Hepatocyte (in vitro differentiated cells): ENCODE data around the gene ANKRD11. TPM values are rescaled to one million over a fixed set of nuclear protein-coding genes. Genes with fewer than 3 reads are reported as not detected.

ENCODE experiments used
- DNase-seq: peaks from one replicate; pipeline ENCODE4 v3.0.0-alpha.2; 2016; ENCODE audit warnings: low spot score
- H2AFZ ChIP-seq: fragments of 200-600 bp; sonication (generic); 2 replicates; pipeline ENCODE4 v1.6.0; 2016; ENCODE audit warnings: antibody characterized with exemption, mild to moderate bottlenecking
- H3K27ac ChIP-seq: fragments of 200-600 bp; sonication (generic); 2 replicates; pipeline ENCODE4 v1.5.1; 2016; ENCODE audit warnings: mild to moderate bottlenecking
- H3K27me3 ChIP-seq: fragments of 200-600 bp; sonication (generic); 2 replicates; pipeline ENCODE4 v1.6.1; 2016
- H3K36me3 ChIP-seq: fragments of 200-600 bp; sonication (generic); replicated peaks from 2 replicates; pipeline ENCODE4 v1.5.1; 2016; ENCODE audit warnings: low read depth; ENCODE audit not compliant: insufficient read depth
- H3K4me1 ChIP-seq: fragments of 200-600 bp; sonication (generic); 2 replicates; pipeline ENCODE4 v1.5.1; 2016; ENCODE audit warnings: mild to moderate bottlenecking, moderate library complexity; ENCODE audit not compliant: insufficient read depth
- H3K4me2 ChIP-seq: fragments of 200-600 bp; sonication (generic); 2 replicates; pipeline ENCODE4 v1.6.0; 2016
- H3K4me3 ChIP-seq: fragments of 200-600 bp; sonication (generic); 2 replicates; pipeline ENCODE4 v1.5.1; 2016; ENCODE audit warnings: mild to moderate bottlenecking
- H3K79me2 ChIP-seq: fragments of 200-600 bp; sonication (generic); 2 replicates; pipeline ENCODE4 v1.6.0; 2017; ENCODE audit warnings: mild to moderate bottlenecking
- H3K9me2 ChIP-seq: fragments of 200-600 bp; sonication (generic); replicated peaks from 2 replicates; pipeline ENCODE4 v1.6.0; 2017; ENCODE audit warnings: mild to moderate bottlenecking; ENCODE audit not compliant: insufficient read depth
- H3K9me3 ChIP-seq: fragments of 200-600 bp; sonication (generic); 2 replicates; pipeline ENCODE4 v1.5.1; 2016; ENCODE audit warnings: low read depth, mild to moderate bottlenecking
- H4K20me1 ChIP-seq: fragments of 200-600 bp; sonication (generic); 2 replicates; pipeline ENCODE4 v1.6.0; 2016; ENCODE audit warnings: mild to moderate bottlenecking; ENCODE audit not compliant: insufficient read depth, poor library complexity, severe bottlenecking
- CTCF ChIP-seq: fragments of 200-600 bp; sonication (generic); IDR thresholded peaks from 2 replicates; pipeline ENCODE4 v1.5.1; 2016; ENCODE audit warnings: antibody characterized with exemption, mild to moderate bottlenecking; ENCODE audit not compliant: poor library complexity
- EZH2 ChIP-seq: fragments of 200-600 bp; sonication (generic); IDR thresholded peaks from 2 replicates; pipeline ENCODE4 v1.6.1; 2016; ENCODE audit warnings: antibody characterized with exemption, mild to moderate bottlenecking, borderline replicate concordance
- EZH2phosphoT487 ChIP-seq: fragments of 200-600 bp; sonication (generic); IDR thresholded peaks from one replicate; pipeline ENCODE4 v1.6.1; 2018; ENCODE audit warnings: antibody characterized with exemption, mild to moderate bottlenecking, low read depth, moderate library complexity; ENCODE audit not compliant: unreplicated experiment, severe bottlenecking
- WGBS: methylation state at CpG from one replicate; pipeline ENCODE4 v1.1.6; 2016; ENCODE audit warnings: low lambda C conversion rate; ENCODE audit errors: missing lambda C conversion rate; 5-methylcytosine and 5-hydroxymethylcytosine counted together
- polyA plus RNA-seq: library from polyadenylated mRNA; unstranded; fragments of >200 nt; fragmentation: Nextera tagmentation; extraction: Ambion mirVana; gene quantifications from 2 replicates; pipeline ENCODE4 v1.2.1, GENCODE V29; 2016
- total RNA-seq: library from RNA; depleted of rRNA; stranded (reverse); fragments of >200 nt; gene quantifications from 2 replicates; pipeline ENCODE4 v1.2.3, GENCODE V29; 2014

The ANKRD11 gene
- total and polyA plus RNA-seq, 2 experiments from 2014 or later, result 48.7 to 130 TPM

- Histone ChIP-seq H3K4me3 (no peak overlapping the region), H2AFZ (no peak overlapping the region), H3K36me3 (no peaks in the 10 kb centered on the region), H3K27me3 (no peaks in the 10 kb centered on the region), H3K9me2 (no peaks in the 10 kb centered on the region), H3K79me2 (peaks cover 97% of the 10 kb centered on the region), H3K9me3 (no peaks in the 10 kb centered on the region), H3K4me2 (no peak overlapping the region), H3K4me1 (peaks cover 56% of the 10 kb centered on the region), H4K20me1 (peaks cover 97% of the 10 kb centered on the region), H3K27ac (peak overlapping the region; percentile 48)
- 93% methylated on average over 20 of the region's 26 CpGs for WGBS
- no peak for TF ChIP-seq EZH2
- TF ChIP-seq EZH2phosphoT487, result no peak
- no peak for TF ChIP-seq CTCF
- DNase-seq, result no peak
Observed at GRCh38 chr16:89323120-89323960, 167.0 kb downstream of the ANKRD11 start.

- Histone ChIP-seq H3K4me2 (no peak overlapping the region), H3K4me3 (no peak overlapping the region), H4K20me1 (peaks cover 97% of the 10 kb centered on the region), H3K27ac (peak overlapping the region; percentile 48), H3K79me2 (peaks cover 97% of the 10 kb centered on the region), H3K27me3 (no peaks in the 10 kb centered on the region), H3K9me3 (no peaks in the 10 kb centered on the region), H3K9me2 (no peaks in the 10 kb centered on the region), H3K4me1 (peaks cover 56% of the 10 kb centered on the region), H3K36me3 (no peaks in the 10 kb centered on the region), H2AFZ (no peak overlapping the region)
- TF ChIP-seq EZH2, result no peak
- TF ChIP-seq EZH2phosphoT487, result no peak
- no peak for TF ChIP-seq CTCF
- WGBS, result 62% methylated on average over 19 of the region's 19 CpGs
- peak; percentile 52 for DNase-seq
Observed at GRCh38 chr16:89322321-89323119, 167.8 kb downstream of the ANKRD11 start.

- no peaks in the 10 kb centered on the region for H3K9me3 ChIP-seq
- H3K4me2 ChIP-seq, result peak overlapping the region; percentile 67
- DNase-seq, result peak; percentile 58
- H2AFZ ChIP-seq, result no peak overlapping the region
- H3K79me2 ChIP-seq, result peaks cover 97% of the 10 kb centered on the region
- H3K27ac ChIP-seq, result peak overlapping the region; percentile 67
- no peak for TF ChIP-seq EZH2
- TF ChIP-seq CTCF, result no peak
- no peak for TF ChIP-seq EZH2phosphoT487
- H3K9me2 ChIP-seq, result no peaks in the 10 kb centered on the region
- no peaks in the 10 kb centered on the region for H3K27me3 ChIP-seq
- peaks cover 98% of the 10 kb centered on the region for H4K20me1 ChIP-seq
- peaks cover 51% of the 10 kb centered on the region for H3K4me1 ChIP-seq
- H3K4me3 ChIP-seq, result no peak overlapping the region
- H3K36me3 ChIP-seq, result no peaks in the 10 kb centered on the region
- WGBS, result 56% methylated on average over 23 of the region's 30 CpGs
Observed at GRCh38 chr16:89320782-89321501, 169.4 kb downstream of the ANKRD11 start.
